HG03460 (cell line): ENCODE results near the gene ZNF750.

ENCODE experiments used
- ATAC-seq: cut with Tn5 transposase; IDR thresholded peaks from one replicate; pipeline ENCODE4 v1.9.1; 2021; ENCODE audit not compliant: unreplicated experiment

The ZNF750 gene

GRCh38 chr17:82836823-82837357 is 2.9 kb downstream of the ZNF750 start:
- no peak for ATAC-seq

- ATAC-seq: no peak
These were observed 3.9 kb downstream of the ZNF750 start for GRCh38 chr17:82835766-82836512.

- no peak for ATAC-seq
These were observed 4.7 kb downstream of the ZNF750 start for GRCh38 chr17:82835122-82835521.

GRCh38 chr17:82832881-82833475 is 6.8 kb downstream of the ZNF750 start:
- ATAC-seq: no peak

- no peak for ATAC-seq
These were observed 7.4 kb downstream of the ZNF750 start for GRCh38 chr17:82832411-82832810.

- ATAC-seq: no peak
These were observed 8.0 kb downstream of the ZNF750 start for GRCh38 chr17:82831818-82832200.

GRCh38 chr17:82831041-82831817 is 8.6 kb downstream of the ZNF750 start:
- ATAC-seq: no peak

GRCh38 chr17:82830249-82830661 is 9.6 kb downstream of the ZNF750 start:
- no peak for ATAC-seq

- ATAC-seq: no peak
These were observed 10.8 kb downstream of the ZNF750 start for GRCh38 chr17:82828875-82829487.

- no peak for ATAC-seq
These were observed 12.9 kb downstream of the ZNF750 start for GRCh38 chr17:82826956-82827355.

GRCh38 chr17:82826211-82826610 is 13.6 kb downstream of the ZNF750 start:
- ATAC-seq: no peak

GRCh38 chr17:82825540-82826124 is 14.2 kb downstream of the ZNF750 start:
- no peak for ATAC-seq

- ATAC-seq: no peak
These were observed 16.8 kb downstream of the ZNF750 start for GRCh38 chr17:82823004-82823403.

GRCh38 chr17:82822281-82822680 is 17.5 kb downstream of the ZNF750 start:
- ATAC-seq: no peak

GRCh38 chr17:82821554-82821953 is 18.3 kb downstream of the ZNF750 start:
- ATAC-seq: no peak

- ATAC-seq: no peak
These were observed 19.3 kb downstream of the ZNF750 start for GRCh38 chr17:82820278-82821251.

- ATAC-seq: no peak
These were observed 21.9 kb downstream of the ZNF750 start for GRCh38 chr17:82817947-82818346.

GRCh38 chr17:82816358-82816757 is 23.5 kb downstream of the ZNF750 start:
- no peak for ATAC-seq

- ATAC-seq: no peak
These were observed 24.0 kb downstream of the ZNF750 start for GRCh38 chr17:82815790-82816305.

- ATAC-seq: no peak
These were observed 24.5 kb downstream of the ZNF750 start for GRCh38 chr17:82815354-82815753.
